HG03159 (cell line): ENCODE data around the gene R3HDM2.
"Not testable (repeated sequence)": the region's sequence is repeated elsewhere in the genome, so short reads cannot be mapped to it uniquely, and the experiment has no call there.

Experiments used
- ATAC-seq: cut with Tn5 transposase; IDR thresholded peaks from one replicate; pipeline ENCODE4 v1.9.1; 2021; ENCODE audit warnings: mild to moderate bottlenecking, moderate library complexity; ENCODE audit not compliant: unreplicated experiment

Gene R3HDM2

GRCh38 chr12:57429473-57430111 is 1.3 kb downstream of the R3HDM2 start:
- no peak for ATAC-seq

GRCh38 chr12:57428965-57429364 is 1.9 kb downstream of the R3HDM2 start:
- no peak for ATAC-seq

GRCh38 chr12:57426948-57427347 is 3.9 kb downstream of the R3HDM2 start:
- not testable (repeated sequence) for ATAC-seq

GRCh38 chr12:57420482-57420881 is 10.4 kb downstream of the R3HDM2 start:
- no peak for ATAC-seq

GRCh38 chr12:57419495-57419894 is 11.3 kb downstream of the R3HDM2 start:
- ATAC-seq, result no peak

GRCh38 chr12:57418255-57418654 is 12.6 kb downstream of the R3HDM2 start:
- ATAC-seq, result no peak

GRCh38 chr12:57416039-57416996 is 14.5 kb downstream of the R3HDM2 start:
- no peak for ATAC-seq

- ATAC-seq, result no peak
These were observed 15.8 kb downstream of the R3HDM2 start for GRCh38 chr12:57415088-57415487.

GRCh38 chr12:57414160-57414559 is 16.7 kb downstream of the R3HDM2 start:
- ATAC-seq, result not testable (repeated sequence)

- ATAC-seq, result no peak
These were observed 20.3 kb downstream of the R3HDM2 start for GRCh38 chr12:57410534-57410933.

GRCh38 chr12:57404966-57405640 is 25.7 kb downstream of the R3HDM2 start:
- ATAC-seq, result no peak

GRCh38 chr12:57402156-57402555 is 28.7 kb downstream of the R3HDM2 start:
- ATAC-seq, result not testable (repeated sequence)

GRCh38 chr12:57401165-57401564 is 29.7 kb downstream of the R3HDM2 start:
- ATAC-seq, result no peak

GRCh38 chr12:57399718-57400463 is 31.0 kb downstream of the R3HDM2 start:
- ATAC-seq, result not testable (repeated sequence)

- ATAC-seq, result no peak
These were observed 33.4 kb downstream of the R3HDM2 start for GRCh38 chr12:57397441-57397840.

GRCh38 chr12:57395121-57395520 is 35.7 kb downstream of the R3HDM2 start:
- no peak for ATAC-seq

GRCh38 chr12:57390174-57390573 is 40.7 kb downstream of the R3HDM2 start:
- ATAC-seq, result no peak

GRCh38 chr12:57389033-57389432 is 41.8 kb downstream of the R3HDM2 start:
- no peak for ATAC-seq

GRCh38 chr12:57388425-57388824 is 42.4 kb downstream of the R3HDM2 start:
- ATAC-seq, result no peak

- ATAC-seq, result no peak
These were observed 44.6 kb downstream of the R3HDM2 start for GRCh38 chr12:57386187-57386720.
